Raji (cell line): ENCODE results near the gene RGS8.

Experiments used
- POLR2A ChIP-seq: IDR thresholded peaks from 2 replicates; pipeline ENCODE4 v1.6.1; 2011; ENCODE audit warnings: low read depth, low read length, control low read depth; ENCODE audit not compliant: insufficient read depth

RGS8 gene

GRCh38 chr1:182681568-182681912 is 2.8 kb downstream of the RGS8 start:
- TF ChIP-seq POLR2A: no peak

GRCh38 chr1:182680901-182681567 is 3.4 kb downstream of the RGS8 start:
- no peak for TF ChIP-seq POLR2A

GRCh38 chr1:182680408-182680807 is 4.0 kb downstream of the RGS8 start:
- no peak for TF ChIP-seq POLR2A

- TF ChIP-seq POLR2A: no peak
These were observed 4.7 kb downstream of the RGS8 start for GRCh38 chr1:182679684-182680083.

DNA sequence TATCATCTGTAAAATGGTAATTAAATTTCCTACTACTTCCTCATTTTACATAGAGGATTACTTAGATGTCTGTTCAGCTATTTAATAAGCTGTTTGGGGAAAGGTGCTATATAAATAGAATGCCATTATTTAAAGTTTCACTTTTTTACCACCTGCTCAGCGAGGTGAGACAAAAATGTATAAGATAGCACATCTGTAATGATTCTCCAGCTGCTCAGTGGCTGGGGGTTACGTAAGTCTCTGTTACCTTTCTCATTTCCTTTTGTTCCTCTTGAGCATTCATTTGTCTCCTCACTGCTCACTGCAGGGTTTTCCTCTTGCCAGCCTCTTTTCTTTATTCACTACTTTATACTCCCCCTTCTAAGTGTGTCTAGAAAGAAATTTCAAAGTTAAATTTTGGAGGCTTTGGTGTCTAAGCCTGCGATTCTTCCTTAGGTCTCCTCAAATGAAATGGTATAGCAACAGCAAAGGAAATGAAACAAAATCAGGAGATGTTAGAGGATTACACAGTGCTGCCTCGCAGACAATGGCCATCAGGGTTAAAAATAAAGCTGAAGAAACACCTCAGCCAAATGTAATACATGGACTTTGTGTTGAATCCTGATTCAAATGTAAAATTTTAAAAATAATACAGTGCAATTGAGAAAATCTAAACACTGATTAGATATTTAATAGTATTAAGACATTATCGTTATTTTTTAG is 6.8 kb downstream of the RGS8 start:
- no peak for TF ChIP-seq POLR2A

DNA sequence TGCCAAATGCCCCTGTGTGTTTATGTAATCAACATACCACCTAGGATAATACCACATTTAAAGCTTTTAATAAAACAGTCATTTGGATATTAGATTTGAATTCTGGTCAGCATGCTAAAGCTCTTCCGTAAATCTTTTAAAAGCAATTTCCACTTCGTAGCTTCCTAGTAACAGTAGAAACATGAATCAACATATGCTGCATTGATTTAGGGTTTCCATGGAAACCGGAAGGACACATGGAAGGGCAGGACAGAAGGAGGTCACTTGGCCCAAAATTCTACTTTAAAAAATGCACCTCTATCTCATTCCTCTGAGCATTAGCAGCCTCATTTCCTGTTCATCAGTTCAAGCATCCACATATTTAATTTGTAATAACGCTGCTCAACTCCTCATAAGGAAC is 8.1 kb downstream of the RGS8 start:
- no peak for TF ChIP-seq POLR2A

DNA sequence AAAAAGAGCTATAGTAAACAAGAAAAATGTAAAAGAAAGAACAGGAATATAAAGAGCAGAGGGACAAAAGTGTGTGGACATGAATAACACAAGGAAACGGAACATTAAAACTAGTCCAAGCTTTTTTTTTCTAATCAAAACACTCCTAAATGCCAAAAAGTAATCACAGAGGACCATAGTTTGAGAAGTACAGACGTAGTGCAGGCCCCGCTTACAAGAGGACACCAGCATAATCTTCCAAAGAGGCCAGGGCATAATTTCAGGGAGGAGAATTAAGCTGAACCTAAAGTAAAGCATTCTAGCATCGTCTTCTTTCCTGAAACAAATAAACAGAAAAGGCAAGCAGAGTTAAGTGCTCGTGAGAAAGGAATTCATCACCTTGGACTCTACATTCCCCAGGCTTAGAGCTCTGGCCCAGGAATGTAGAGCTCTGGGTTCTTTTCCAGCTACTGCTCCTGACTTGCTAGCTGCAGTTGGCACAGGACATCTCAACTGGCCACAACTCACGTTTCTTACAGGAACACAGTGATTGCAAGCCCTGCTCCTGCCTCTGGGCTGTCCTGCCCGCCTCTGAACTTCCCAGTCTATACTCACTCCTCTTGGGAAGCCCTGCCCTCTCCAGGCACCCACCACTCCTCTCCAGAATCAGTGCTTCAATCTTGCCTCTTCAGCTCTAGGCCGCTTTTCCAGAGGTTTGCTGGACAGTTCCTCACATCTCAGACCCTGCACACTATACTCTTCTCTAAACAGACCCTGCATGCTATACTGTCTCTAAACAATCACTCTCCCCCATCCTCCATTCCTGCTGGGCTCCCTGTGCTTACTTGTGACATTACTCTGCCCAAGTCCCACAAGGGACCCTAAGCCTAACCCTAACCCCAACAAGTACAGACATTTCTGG is 9.8 kb downstream of the RGS8 start:
- TF ChIP-seq POLR2A: no peak

- no peak for TF ChIP-seq POLR2A
These were observed 11.9 kb downstream of the RGS8 start for GRCh38 chr1:182672487-182672836.

- TF ChIP-seq POLR2A: no peak
These were observed 12.5 kb downstream of the RGS8 start for GRCh38 chr1:182671750-182672486.

DNA sequence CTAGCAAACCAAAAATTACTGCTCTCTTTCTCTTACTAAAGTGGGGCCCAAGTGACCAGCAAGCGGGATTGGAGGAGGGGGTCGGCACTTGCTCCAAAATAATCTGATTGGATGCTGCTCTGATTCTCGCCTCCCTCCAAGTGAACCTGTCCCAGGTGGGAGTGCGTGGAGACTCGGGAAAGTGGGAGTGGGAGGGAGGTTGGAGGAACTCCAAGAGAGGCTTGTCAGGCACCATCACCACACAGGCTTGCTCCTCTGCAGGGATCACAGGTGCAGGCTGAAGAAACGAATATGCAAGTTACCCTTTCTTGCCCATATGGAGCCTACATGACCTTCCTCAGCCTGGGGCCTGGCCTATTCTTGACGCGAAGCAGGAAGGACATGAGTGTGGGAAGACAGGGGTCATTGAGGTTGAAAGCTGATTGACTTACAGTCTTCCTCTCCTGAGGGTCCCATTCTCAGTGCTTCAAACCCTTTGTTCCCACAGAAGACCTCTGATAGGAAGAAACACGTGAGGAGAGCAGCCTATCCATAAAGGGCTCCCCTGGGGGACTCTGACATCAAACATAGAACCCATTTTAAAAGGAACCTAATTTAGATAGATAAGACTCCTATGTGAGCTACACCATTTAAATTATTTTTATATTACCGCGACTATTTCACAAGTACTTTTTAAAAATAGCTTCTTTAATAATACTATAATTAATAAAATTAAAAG is 14.2 kb downstream of the RGS8 start:
- TF ChIP-seq POLR2A: no peak

GRCh38 chr1:182669266-182669665 is 15.1 kb downstream of the RGS8 start:
- no peak for TF ChIP-seq POLR2A

DNA sequence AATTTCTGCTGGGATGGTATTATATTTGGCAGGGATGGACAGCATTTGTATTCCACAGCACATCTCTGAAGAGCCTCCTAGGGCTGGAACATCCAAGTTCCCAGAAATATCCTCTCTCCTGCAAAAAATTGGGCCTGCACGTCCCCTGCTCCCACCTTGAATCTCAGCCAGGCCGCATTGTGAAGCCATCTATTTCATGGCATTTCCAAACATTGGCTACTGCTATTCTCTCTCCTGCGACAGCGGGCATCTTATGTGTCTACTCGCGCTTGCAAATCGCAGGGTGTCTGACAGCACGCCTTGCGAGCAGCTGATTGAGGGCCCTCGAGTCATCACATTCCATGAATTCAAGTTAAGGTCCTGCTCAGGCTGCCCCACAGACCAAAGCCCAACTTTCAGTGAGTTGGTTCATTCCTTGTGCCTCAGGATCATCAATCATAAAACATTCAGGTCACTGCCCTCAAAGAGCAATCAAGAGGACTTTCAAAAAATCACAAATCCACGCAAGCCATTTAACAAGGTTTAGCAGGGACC is 15.8 kb downstream of the RGS8 start:
- no peak for TF ChIP-seq POLR2A

- no peak for TF ChIP-seq POLR2A
These were observed 16.4 kb downstream of the RGS8 start for GRCh38 chr1:182667848-182668505.

GRCh38 chr1:182666706-182667105 is 17.7 kb downstream of the RGS8 start:
- no peak for TF ChIP-seq POLR2A
